Activated T-cell treated with anti-CD3 and anti-CD28 coated beads for 4 hours (primary cell): ENCODE measurements around the gene SLC29A2.
"Not testable (repeated sequence)": the region's sequence is repeated elsewhere in the genome, so short reads cannot be mapped to it uniquely, and the experiment has no call there.

Source experiments
- DNase-seq: peaks from one replicate; pipeline ENCODE4 v3.0.0-alpha.2; 2020

SLC29A2 gene

GRCh38 chr11:66371627-66372415, at the start of gene SLC29A2:
TSS of gene SLC29A2 (minus strand) at chr11:66371760. CDS start at chr11:66371591, 169 bp downstream.
- peak; percentile 58 for DNase-seq

- DNase-seq, result no peak
Observed at GRCh38 chr11:66420671-66421476, 49.3 kb upstream of the SLC29A2 start, which contains the start of gene NPAS4. TSS of gene NPAS4 (plus strand) at chr11:66421035. CDS start at chr11:66421180, 145 bp downstream.

GRCh38 chr11:66419825-66420224, 48.3 kb upstream of the SLC29A2 start:
- DNase-seq, result no peak

GRCh38 chr11:66418986-66419308, 47.4 kb upstream of the SLC29A2 start:
- DNase-seq, result no peak

- DNase-seq, result peak; percentile 39
Observed at GRCh38 chr11:66418168-66418985, 46.8 kb upstream of the SLC29A2 start.

GRCh38 chr11:66417000-66417399, 45.4 kb upstream of the SLC29A2 start:
- no peak for DNase-seq

- no peak for DNase-seq
Observed at GRCh38 chr11:66415423-66415822, 43.9 kb upstream of the SLC29A2 start.

- no peak for DNase-seq
Observed at GRCh38 chr11:66414120-66414934, 42.8 kb upstream of the SLC29A2 start.

GRCh38 chr11:66413167-66413566, 41.6 kb upstream of the SLC29A2 start:
- no peak for DNase-seq

- no peak for DNase-seq
Observed at GRCh38 chr11:66412110-66412509, 40.5 kb upstream of the SLC29A2 start.

- DNase-seq, result no peak
Observed at GRCh38 chr11:66411323-66411722, 39.8 kb upstream of the SLC29A2 start.

GRCh38 chr11:66410191-66410590, 38.6 kb upstream of the SLC29A2 start:
- DNase-seq, result no peak

- DNase-seq, result no peak
Observed at GRCh38 chr11:66409226-66409625, 37.7 kb upstream of the SLC29A2 start.

- DNase-seq, result peak; percentile 90
Observed at GRCh38 chr11:66408488-66409214, 37.1 kb upstream of the SLC29A2 start.

GRCh38 chr11:66407651-66408050, 36.1 kb upstream of the SLC29A2 start:
- no peak for DNase-seq

GRCh38 chr11:66393954-66394353, 22.4 kb upstream of the SLC29A2 start:
- DNase-seq, result no peak

GRCh38 chr11:66391322-66391721, 19.8 kb upstream of the SLC29A2 start:
- DNase-seq, result no peak

- DNase-seq, result peak; percentile 62
Observed at GRCh38 chr11:66388780-66389386, 17.3 kb upstream of the SLC29A2 start.

- peak; percentile 82 for DNase-seq
Observed at GRCh38 chr11:66386171-66387069, 14.9 kb upstream of the SLC29A2 start.

- DNase-seq, result not testable (repeated sequence)
Observed at GRCh38 chr11:66384316-66384715, 12.8 kb upstream of the SLC29A2 start.
